SKM-1 (cell line): ENCODE measurements around the gene PFDN5.
"Not testable (repeated sequence)": the region's sequence is repeated elsewhere in the genome, so short reads cannot be mapped to it uniquely, and the experiment has no call there.

Experiments
- DNase-seq: peaks from one replicate; lab custom pipeline; 2025; ENCODE audit not compliant: unreplicated experiment; lab: John Stamatoyannopoulos, UW

PFDN5 gene

DNA sequence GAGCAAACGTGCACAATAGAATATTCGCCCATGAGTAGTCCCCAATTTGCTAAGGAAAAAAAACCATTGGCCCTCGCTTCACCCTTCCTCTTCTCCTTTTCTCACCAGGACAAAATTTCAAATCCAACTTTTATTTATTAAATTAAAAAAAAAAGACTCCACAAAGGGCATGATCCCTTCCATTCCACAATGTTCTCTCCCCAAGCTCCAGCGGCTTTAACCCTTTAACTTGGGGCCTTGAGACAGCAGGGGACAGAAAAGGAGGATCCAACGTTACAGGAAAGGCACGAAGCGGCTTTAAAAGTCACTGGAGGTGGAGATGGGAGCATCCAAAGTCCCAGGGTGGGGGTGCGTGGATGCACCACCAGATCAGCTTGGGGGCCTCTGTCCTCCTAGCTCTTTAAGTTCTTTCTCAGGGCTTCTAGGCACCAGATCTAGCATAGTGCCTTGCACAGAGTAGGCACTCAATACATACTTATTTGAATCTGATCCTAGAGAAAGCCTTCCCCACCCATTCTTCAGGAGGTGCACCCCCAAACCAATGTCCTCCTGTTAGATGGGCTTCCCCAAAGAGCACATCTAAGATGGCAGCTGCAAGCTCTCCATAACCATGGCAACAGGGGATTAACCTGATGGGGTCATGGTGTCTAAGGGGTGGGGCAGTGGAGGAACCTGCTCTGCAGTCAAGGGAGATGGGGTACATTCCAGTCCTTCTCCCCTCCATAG is 31.3 kb downstream of the PFDN5 start:
- DNase-seq, result no peak

DNA sequence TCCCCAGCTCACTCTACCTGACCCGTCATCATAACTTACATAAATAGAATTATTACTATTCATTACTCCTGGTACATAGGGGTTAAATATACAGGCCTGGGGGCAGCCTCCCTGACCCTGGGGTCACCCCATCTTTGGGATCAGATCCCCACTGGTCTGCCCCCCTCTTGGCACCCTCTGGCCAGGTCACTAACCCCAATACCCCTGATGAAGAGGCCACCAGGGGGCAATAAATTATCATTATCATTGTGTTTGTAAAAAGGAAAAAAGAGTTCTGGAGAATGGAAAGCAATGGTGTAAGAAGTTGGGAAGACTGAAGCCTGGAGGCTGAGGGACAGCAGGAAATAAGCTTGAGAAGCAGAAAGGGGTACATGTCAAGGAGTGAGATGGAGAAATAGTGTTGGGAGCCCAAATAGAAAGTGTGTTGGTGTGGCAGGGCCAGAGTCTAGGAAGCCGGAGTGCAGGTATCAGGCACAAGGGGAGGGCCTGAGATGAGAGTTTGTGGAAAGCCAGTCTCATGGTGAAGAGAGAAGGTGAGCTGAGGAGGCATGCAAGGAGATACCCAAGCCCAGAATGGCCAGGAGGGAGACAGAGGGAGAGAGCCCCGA is 32.2 kb downstream of the PFDN5 start:
- DNase-seq, result no peak

DNA sequence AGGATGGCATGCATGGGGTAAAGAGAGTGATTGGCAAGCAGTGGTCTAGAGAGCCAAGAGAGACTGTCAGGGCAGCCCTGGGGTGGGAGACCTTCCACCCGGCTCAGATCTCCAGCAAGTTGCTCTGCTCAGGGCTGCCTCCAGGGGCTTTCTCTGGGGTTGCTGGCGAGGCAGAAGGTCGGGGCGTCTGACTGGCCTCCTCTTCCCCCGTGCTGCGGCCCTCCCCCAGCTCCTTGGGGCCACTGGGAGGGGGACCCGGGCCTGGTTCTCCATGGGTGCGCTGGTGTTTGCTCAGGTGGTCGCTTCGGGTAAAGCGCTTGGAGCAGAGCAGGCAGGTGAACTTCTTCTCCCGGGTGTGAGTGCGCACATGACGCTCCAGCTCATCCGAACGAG is 32.7 kb downstream of the PFDN5 start:
- no peak for DNase-seq

DNA sequence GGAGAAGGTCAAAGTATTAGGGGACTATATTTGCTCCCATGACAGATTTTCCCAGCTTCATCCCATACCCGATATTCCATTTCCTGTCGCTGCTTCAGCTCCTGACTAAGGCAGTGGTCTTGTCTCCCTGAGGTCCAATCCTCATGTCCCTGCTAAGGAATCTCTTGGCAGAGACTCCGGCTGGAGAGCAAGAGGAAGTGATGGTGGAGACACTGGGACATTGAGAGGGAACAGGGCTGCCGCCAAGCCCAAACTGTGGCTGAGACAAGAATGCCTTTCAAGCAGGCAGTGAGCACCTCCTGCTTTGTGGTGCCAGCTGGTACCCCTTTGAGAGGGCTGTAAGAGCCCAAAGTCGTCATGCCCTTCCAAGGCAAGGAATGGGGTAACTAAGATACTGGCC is 35.3 kb downstream of the PFDN5 start:
- no peak for DNase-seq

DNA sequence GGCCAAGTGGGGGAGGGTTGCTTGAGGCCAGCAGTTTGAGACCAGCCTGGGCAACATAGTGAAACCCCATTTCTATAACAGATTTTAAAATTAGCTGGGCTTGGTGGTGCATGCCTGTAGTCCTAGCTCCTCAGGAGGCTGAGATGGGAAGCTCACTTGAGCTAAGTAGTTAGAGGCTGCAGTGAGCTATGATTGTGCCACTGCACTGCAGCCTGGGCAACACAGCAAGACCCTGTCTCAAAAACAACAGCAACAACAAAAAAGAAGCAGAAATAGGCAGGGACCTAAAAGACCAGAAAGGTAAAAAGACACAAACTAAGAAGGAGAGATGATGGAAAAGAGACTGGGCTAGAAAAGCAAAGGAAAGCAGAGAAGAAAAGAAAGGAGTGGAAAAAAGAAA is 37.0 kb downstream of the PFDN5 start:
- DNase-seq, result not testable (repeated sequence)

DNA sequence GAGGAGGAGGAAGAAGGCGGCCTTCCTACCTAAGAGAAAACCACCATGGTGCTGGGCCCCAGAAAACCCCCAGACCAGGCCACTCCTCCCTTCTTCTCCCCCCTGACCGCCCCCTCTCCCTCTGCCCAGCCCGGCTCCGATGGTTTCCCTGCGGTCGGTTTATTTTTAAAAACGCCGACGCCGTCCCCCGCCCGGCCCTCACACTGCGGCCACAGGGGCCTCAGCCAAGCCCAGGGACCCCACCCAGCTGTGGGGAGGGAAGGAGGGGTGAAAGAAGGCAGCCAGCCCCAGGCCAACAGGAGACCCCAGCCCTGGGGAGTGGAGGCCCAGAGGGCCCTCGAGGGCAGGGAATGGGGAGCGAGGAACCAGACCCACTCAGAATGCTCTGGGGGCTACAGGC is 37.4 kb downstream of the PFDN5 start:
- no peak for DNase-seq

DNA sequence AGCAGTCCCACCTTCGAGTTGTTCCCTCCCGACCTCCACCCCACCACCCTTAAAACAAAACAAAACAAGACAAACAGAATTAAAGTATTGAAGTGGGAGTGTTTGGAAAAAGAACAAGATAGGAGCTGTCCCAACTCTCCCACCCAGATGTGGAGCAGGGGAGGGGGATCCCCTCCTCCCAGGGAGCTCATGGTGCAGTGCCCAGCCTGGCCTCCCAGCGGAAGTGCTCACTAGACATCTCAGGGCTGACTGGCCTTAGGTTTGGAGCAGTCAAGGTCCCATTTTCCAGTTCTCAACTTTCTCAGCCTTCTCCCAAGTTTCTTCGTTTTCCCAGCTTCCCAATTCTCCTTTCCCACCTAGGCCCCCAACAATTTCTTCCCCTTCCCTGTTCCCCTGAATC is 37.9 kb downstream of the PFDN5 start:
- DNase-seq, result no peak

DNA sequence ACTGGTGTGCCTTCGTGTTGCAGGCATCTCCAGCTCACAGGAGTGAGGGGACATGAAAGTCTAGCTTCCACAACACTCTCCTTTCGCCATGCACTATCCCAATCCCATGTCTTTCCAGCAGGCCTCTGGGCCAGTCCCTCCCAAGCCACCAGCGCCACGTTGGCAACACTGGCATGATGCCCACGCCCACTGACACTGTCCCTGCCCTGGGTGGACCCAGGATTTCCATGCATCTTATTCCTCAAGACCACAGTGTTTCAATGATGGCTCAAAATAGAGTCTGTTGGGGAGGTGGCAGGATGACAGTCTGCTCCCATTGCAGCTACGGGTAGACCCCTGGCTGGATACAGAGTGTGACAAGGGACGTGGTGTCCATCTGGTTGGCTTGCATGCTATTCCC is 38.5 kb downstream of the PFDN5 start:
- DNase-seq, result no peak

DNA sequence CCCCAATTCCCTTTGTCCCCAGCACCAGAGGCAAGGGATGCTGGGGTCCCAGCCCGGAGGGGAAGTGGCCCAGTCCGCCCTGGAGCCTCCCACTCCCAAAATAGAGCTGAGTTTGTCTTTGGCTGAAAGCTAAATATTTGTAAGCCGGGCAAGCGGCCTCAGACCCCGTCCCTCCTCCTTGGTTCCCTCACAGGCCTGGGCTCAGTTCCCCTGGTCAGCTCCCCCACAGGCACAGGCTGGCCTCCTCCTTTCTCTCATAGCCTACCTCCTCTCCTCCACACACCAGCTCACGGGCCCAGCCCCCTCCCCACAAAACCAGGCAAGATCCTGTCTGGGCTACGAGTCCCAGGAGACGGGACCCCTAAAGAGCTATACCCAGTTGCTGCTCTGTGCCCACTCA is 39.5 kb downstream of the PFDN5 start:
- DNase-seq, result no peak

DNA sequence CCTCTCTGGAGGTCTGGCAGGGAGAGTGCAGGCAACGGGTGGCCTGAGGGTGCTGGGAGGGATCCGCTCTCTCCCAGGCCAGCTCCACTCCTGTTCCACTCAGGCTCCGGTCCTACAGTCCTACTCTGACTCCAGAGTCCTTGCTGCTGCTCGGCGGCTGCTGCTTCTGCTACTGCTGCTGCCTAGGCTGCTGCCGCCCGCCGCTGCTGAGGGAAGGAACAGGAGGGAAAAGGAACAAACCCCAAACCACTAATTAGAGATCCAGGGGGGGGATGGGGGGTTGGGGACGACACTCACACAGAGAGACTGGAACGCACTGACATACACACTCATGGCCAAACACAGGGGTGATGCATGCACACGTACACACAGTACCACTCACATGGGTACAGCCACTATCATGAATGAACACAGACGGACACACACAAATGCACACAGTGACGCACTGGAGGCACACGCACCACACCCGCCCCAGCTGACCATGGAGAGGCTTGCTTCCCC is 40.9 kb downstream of the PFDN5 start, which contains the start of gene SP7:
TSS of gene SP7 (minus strand) at position 174 of the 501 bp plus-strand sequence. CDS start 708 bp downstream, outside the sequence.
- no peak for DNase-seq

DNA sequence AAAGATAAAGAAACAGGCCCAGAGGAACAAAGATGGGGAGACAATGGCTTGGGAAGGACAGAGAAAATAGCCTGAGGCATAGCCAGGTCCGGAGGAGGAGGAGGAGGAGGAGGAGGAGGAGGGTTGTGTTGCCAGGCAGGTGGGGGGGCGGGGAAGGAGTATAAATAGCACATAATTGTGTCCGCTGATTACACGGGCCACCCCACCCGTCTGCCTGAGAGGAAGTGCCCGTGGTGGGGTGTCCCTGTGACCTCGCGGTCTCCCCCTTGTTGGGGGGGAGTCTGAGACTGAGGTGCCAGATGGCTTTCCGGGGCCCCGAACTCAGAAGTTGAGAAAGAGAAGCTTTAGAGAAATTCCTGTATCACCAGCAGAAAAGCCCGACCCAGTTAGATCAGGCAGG is 42.7 kb downstream of the PFDN5 start:
- DNase-seq, result no peak

DNA sequence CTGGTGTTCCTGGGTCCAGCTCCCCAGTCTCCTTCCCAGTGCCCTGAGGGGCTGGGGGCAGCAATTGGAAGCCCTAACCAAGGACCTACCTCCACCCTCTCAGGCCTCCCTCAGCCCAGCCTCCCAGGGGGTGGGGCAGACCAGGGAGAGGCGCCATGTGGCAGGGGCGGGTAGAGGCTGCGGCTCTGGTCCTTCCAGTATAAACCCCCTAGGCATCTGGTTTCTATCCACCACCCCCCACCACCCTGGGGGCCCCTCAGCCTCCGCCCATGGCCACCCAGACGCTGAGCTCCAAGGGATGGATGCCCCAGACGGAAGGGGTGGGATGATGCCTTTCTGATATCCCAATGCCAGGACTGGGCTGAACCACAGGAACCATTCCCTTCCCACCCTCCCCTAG is 43.6 kb downstream of the PFDN5 start:
- no peak for DNase-seq

DNA sequence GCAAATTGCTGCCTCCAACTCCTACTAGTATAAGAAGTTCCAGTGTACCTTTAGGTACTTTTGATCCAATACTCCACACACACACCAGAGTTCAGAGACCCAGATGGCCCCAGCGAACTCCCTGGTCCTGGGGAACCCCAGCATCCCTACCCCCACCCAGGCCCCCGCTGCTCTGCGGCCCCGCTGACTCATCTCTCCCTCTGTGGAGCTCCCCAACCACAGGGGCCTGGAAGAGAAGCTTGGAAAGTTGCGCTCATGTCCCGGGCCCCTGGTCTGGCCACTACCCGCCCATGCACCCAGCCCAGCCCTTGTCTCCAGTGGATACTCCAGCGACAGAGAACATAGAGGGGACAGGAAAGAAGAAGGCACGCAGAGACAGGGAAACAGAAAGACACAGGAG is 45.1 kb downstream of the PFDN5 start:
- DNase-seq, result no peak

DNA sequence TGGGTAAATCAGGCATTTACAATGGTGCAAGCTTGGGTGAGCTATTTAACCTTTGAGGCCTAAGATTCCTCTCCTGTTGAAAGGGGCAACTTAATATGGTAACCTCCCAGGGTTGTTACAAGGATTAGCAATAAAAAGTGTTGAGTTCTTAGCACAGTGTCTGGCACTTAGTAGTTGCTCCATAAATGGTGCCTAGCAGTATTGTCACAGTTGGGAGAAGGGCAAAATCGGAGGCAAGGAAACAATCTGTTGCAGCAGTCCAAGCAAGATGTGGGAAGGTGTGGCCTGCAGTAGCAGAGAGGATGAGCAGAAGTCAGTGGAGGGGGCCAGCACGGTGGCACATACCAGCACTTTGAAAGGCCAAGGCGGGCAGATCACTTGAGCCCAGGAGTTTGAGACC is 48.1 kb downstream of the PFDN5 start:
- no peak for DNase-seq

DNA sequence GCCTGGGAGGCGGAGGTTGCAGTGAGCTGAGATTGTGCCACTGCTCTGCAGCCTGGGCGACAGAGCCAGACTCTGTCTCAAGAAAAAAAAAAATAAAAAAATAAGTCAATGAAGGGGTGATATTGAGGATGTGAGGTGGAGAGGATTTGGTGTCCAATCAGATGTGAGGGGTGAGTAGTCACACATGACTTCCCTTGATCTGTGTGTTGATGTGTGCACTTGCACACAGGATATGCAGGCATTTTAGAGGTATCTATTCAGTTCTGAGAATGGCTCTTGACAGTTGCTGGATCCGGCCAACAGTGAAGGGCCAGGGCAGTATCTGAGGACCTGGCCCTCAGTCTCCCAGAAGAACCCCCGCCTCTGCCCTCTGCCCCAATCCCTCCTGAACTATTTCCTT is 48.6 kb downstream of the PFDN5 start:
- no peak for DNase-seq

DNA sequence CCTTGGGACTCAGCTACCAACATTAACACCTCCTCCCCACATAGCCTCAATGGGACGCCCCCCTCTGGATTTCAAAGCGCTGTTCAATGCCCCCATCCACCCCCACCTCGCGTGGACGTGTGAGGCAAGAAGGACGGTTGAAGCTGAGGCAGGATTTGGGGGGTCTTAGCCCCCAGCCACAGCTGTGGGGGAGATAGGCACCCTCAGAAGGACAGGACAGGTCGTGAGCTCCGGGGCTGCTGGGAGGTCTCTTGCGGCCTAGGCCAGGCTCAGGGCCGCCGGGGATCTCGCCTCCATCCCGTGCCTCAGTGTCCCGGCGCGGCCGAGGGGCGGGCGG is 49.1 kb downstream of the PFDN5 start:
- DNase-seq, result no peak

DNA sequence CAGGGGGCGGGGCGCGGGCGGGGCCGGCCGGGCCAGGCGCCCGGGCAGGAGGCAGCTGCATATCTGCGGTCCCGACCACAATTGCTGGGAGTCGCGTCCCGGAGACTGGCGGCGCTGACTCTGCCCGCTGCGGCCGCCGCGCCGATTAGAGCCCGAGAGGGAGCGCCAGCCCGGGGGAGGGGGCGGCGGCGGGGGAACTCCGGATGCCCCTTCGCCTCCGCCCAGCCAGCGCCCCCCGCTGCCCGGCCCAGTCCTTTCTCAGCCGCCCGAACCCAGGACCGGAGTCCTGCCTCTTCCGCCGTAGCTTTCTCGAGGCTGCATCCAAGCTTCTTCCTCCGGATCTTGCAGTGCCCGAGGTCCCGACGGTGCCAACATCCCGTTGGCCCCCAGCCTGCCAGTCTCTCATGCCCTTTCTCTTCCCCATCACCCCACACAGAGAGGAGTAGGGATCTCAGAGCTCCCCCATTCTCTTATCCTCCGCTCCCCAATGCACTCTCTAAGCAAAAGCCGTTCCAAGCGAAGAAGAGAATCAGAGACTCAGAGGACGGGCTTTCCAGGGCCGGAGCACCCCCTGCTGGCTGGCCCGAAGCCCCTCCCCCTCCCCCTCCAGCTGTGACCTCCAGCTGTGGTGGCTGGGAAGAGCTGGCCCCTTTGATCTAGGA is 49.6 kb downstream of the PFDN5 start:
- peak; percentile 20 for DNase-seq

DNA sequence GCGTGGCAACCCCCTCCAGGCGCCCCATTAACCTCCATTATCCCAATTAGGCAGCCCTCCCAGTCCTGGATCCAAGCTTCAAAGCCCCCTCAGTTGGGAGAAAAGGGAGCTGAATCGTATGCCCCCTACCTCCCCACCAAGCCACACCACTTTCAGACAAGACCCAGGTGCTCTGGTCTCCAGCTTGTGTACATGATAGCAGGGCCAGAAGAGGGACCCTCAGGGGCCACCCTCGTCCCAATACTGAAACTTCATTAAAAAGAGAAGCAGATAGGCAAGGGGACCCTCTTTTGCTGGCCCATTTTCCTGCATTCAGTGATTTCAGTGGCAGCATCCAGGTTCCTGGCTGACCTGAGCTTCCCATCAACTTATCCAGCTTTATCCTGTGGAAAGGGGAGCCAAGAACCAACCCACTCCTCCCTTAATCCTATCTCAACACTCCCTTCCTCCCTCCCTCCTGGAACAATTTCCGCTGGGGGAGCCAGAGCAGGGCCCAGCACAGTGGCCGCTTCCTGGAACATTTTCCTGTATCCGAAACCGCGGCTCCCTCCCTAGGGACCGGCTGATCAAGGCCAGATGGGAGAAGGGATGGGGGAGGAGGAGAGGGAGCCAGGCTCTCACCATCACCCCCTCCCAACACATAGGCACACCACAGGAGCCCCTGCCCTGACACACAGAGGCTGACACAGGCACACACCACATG is 50.3 kb downstream of the PFDN5 start:
- DNase-seq, result no peak

DNA sequence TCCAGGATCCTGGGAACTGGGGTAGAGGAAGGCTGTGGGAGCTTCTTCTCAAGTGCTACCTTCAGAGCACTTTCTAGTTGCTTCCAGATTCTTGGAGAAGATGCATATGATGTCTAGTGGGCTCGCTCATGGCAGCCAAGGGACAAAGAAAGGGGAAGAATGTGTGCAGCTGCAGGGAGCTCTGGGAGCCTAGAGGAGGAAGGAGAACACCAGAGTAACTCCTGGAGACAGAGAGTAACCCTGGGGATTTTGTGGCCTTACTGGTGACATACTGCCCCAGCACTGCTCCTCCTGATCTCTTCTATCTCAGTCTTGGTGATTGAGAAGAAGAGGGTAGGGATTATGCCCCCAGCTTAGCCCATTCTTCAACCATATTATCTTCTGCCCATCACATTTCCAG is 51.1 kb downstream of the PFDN5 start:
- no peak for DNase-seq

DNA sequence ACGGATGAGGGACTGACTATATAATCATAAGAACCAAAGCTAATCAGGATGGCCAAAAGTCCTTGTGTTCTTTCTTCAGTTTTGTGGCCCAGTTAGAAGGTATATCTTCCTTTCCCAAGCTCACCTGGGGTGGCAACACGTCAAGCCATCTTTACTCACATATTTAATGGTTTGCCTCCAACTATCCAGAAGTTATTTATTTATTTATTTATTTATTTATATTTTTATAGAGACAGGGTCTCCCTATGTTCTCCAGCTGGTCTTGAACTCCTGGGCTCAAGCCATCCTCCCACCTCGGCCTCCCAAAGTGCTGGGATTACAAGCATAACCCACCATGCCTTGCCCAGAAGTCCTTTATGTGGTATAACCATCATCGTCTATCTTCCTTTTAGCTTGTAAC is 52.6 kb downstream of the PFDN5 start:
- no peak for DNase-seq
